Liver (tissue), 9 donors: ENCODE data around the gene FARS2. TPM values are rescaled to one million over a fixed set of nuclear protein-coding genes. Genes with fewer than 3 reads are reported as not detected.

Experiments used
- DNase-seq: peaks from one replicate; pipeline ENCODE4 v3.0.0-alpha.2; 2017; ENCODE audit warnings: low spot score
- H3K27ac ChIP-seq, 2 donors: one replicate each; pipeline ENCODE4 v1.7.0; 2013; ENCODE audit warnings: inconsistent platforms in 2 of 2, low read length in 2 of 2, control low read depth in 1 of 2, low read depth in 1 of 2, mild to moderate bottlenecking in 1 of 2
- H3K27me3 ChIP-seq, 4 donors: one replicate each; pipeline versions ENCODE4 v1.6.1 to v1.7.0; 2013; ENCODE audit warnings: low read length in 3 of 4, inconsistent platforms in 1 of 4, mild to moderate bottlenecking in 1 of 4, moderate library complexity in 1 of 4; ENCODE audit not compliant: control insufficient read depth in 4 of 4, insufficient read depth in 4 of 4
- H3K36me3 ChIP-seq, 4 donors: one replicate each; pipeline versions ENCODE4 v1.6.1 to v1.7.0; 2013; ENCODE audit warnings: low read length in 3 of 4, mild to moderate bottlenecking in 3 of 4, low read depth in 1 of 4, moderate library complexity in 1 of 4; ENCODE audit not compliant: control insufficient read depth in 4 of 4, insufficient read depth in 3 of 4
- H3K4me1 ChIP-seq, 4 donors: one replicate each; pipeline versions ENCODE4 v1.6.1 to v1.7.0; 2013; ENCODE audit warnings: low read length in 3 of 4, mild to moderate bottlenecking in 3 of 4, moderate library complexity in 1 of 4; ENCODE audit not compliant: control insufficient read depth in 4 of 4, insufficient read depth in 4 of 4
- H3K4me3 ChIP-seq, 3 donors: one replicate each; pipeline versions ENCODE4 v1.6.1 to v1.7.0; 2013; ENCODE audit warnings: low read length in 3 of 3, control low read depth in 1 of 3, low read depth in 1 of 3, mild to moderate bottlenecking in 1 of 3
- H3K9ac ChIP-seq, 2 donors: one replicate each; pipeline ENCODE4 v1.7.0; 2013; ENCODE audit warnings: low read length in 2 of 2, mild to moderate bottlenecking in 2 of 2, moderate library complexity in 2 of 2, control low read depth in 1 of 2, low read depth in 1 of 2
- H3K9me3 ChIP-seq, 4 donors: one replicate each; pipeline versions ENCODE4 v1.6.1 to v1.7.0; 2013; ENCODE audit warnings: low read length in 3 of 4; ENCODE audit not compliant: control insufficient read depth in 4 of 4
- ATF3 ChIP-seq: IDR thresholded peaks from 2 replicates; pipeline ENCODE4 v1.6.1; 2016; ENCODE audit warnings: antibody characterized with exemption
- CTCF ChIP-seq: fragments of 150-350 bp; IDR thresholded peaks from 2 replicates; pipeline ENCODE4 v1.5.1; 2017; ENCODE audit warnings: improper control_type of control experiment, low read depth, low read length; ENCODE audit not compliant: missing input control
- EGR1 ChIP-seq, 2 donors: IDR thresholded peaks; 2 replicates each; pipeline ENCODE4 v1.6.1; 2016 to 2018; ENCODE audit warnings: antibody characterized with exemption in 2 of 2, low read depth in 2 of 2
- FOXA1 ChIP-seq: IDR thresholded peaks from 2 replicates; pipeline ENCODE4 v1.6.1; 2016; ENCODE audit warnings: antibody characterized with exemption
- GABPA ChIP-seq, 2 donors: IDR thresholded peaks in 1 of 2; conservative IDR thresholded peaks in 1 of 2; 2 replicates each; pipeline ENCODE4 v1.6.1; 2016; ENCODE audit warnings: antibody characterized with exemption in 2 of 2, mild to moderate bottlenecking in 1 of 2, moderate library complexity in 1 of 2
- HNF4A ChIP-seq, 2 donors: conservative IDR thresholded peaks; 2 replicates each; pipeline ENCODE4 v1.6.1; 2016; ENCODE audit warnings: antibody characterized with exemption in 2 of 2, mild to moderate bottlenecking in 2 of 2
- HNF4G ChIP-seq: IDR thresholded peaks from 2 replicates; pipeline ENCODE4 v1.6.1; 2016; ENCODE audit warnings: antibody characterized with exemption
- JUND ChIP-seq, 2 donors: IDR thresholded peaks; 2 replicates each; pipeline ENCODE4 v1.6.1; 2016; ENCODE audit warnings: antibody characterized with exemption in 2 of 2
- MAX ChIP-seq: IDR thresholded peaks from 2 replicates; pipeline ENCODE4 v1.6.1; 2016; ENCODE audit warnings: antibody characterized with exemption
- NR2F2 ChIP-seq: IDR thresholded peaks from 2 replicates; pipeline ENCODE4 v1.6.1; 2016; ENCODE audit warnings: antibody characterized with exemption
- RAD21 ChIP-seq, 2 donors: IDR thresholded peaks; 2 replicates each; pipeline ENCODE4 v1.6.1; 2016; ENCODE audit warnings: antibody characterized with exemption in 2 of 2, mild to moderate bottlenecking in 2 of 2
- REST ChIP-seq: IDR thresholded peaks from 2 replicates; pipeline ENCODE4 v1.6.1; 2016; ENCODE audit warnings: antibody characterized with exemption, mild to moderate bottlenecking
- RXRA ChIP-seq, 2 donors: IDR thresholded peaks; 2 replicates each; pipeline ENCODE4 v1.6.1; 2017 to 2018; ENCODE audit warnings: antibody characterized with exemption in 2 of 2, mild to moderate bottlenecking in 1 of 2
- SP1 ChIP-seq: IDR thresholded peaks from 2 replicates; pipeline ENCODE4 v1.6.1; 2018; ENCODE audit warnings: antibody characterized with exemption, mild to moderate bottlenecking
- TAF1 ChIP-seq: conservative IDR thresholded peaks from 2 replicates; pipeline ENCODE4 v1.6.1; 2016; ENCODE audit warnings: antibody characterized with exemption, mild to moderate bottlenecking
- YY1 ChIP-seq: IDR thresholded peaks from 2 replicates; pipeline ENCODE4 v1.6.1; 2016; ENCODE audit warnings: antibody characterized with exemption, mild to moderate bottlenecking
- ZBTB33 ChIP-seq: IDR thresholded peaks from 2 replicates; pipeline ENCODE4 v1.6.1; 2016; ENCODE audit warnings: antibody characterized with exemption
- WGBS: extraction: QIAGEN DNeasy Blood & Tissue Kit; methylation state at CpG from one replicate; pipeline ENCODE4 v1.1.7; 2013; 5-methylcytosine and 5-hydroxymethylcytosine counted together
- polyA plus RNA-seq, 2 donors: library from polyadenylated mRNA; stranded (reverse) in 1 of 2; unstranded in 1 of 2; fragments of 200-250 nt in 1 of 2; fragments of >200 nt in 1 of 2; fragmentation: Nextera tagmentation in 1 of 2; extraction: Ambion mirVana in 1 of 2; gene quantifications; one replicate each; pipeline versions ENCODE4 v1.2.1 to v1.2.3, GENCODE V29; 2013 to 2015
- total RNA-seq, 2 donors: library from RNA; depleted of rRNA; stranded (reverse); fragments of >200 nt; gene quantifications; one replicate each; pipeline ENCODE4 v1.2.3, GENCODE V29; 2014
- donor health status: healthy.
- donor health status: healthy.
- donor health status: healthy.
- donor health status: healthy.
- donor health status: healthy.

FARS2 gene
- total and polyA plus RNA-seq, 4 donors = 7.8 to 25.9 (median 11.2) TPM

- no peak for DNase-seq
- 68% methylated on average over 5 of the region's 5 CpGs for WGBS
- Histone ChIP-seq H3K36me3 (no peaks in the 10 kb centered on the region), H3K9me3 (no peaks in the 10 kb centered on the region), H3K27ac (no peak overlapping the region), H3K4me1 (no peaks in the 10 kb centered on the region), H3K27me3 (no peaks in the 10 kb centered on the region), H3K4me3 (no peak overlapping the region), H3K9ac (no peak overlapping the region)
- TF ChIP-seq REST = no peak
- no peak for TF ChIP-seq TAF1
- no peak for TF ChIP-seq EGR1 (IDR thresholded peaks at IDR 0.05; ENCODE audit: low read depth in 2 of 2)
- TF ChIP-seq JUND (IDR thresholded peaks at IDR 0.05) = no peak
- TF ChIP-seq HNF4G = no peak
- TF ChIP-seq GABPA (IDR thresholded peaks at IDR 0.05 in 1 of 2, conservative IDR thresholded peaks at IDR 0.05 in 1 of 2) = no peak
- no peak for TF ChIP-seq ZBTB33
- TF ChIP-seq MAX = no peak
- no peak for TF ChIP-seq RAD21 (IDR thresholded peaks at IDR 0.05)
- TF ChIP-seq CTCF = no peak
- no peak for TF ChIP-seq SP1
- no peak for TF ChIP-seq ATF3
- TF ChIP-seq NR2F2 = no peak
Observed at GRCh38 chr6:5667737-5668136, 406.4 kb downstream of the FARS2 start.

- Histone ChIP-seq H3K4me1 (no peaks in the 10 kb centered on the region), H3K4me3 (no peak overlapping the region), H3K27ac (no peak overlapping the region), H3K9me3 (no peaks in the 10 kb centered on the region), H3K27me3 (no peaks in the 10 kb centered on the region), H3K9ac (no peak overlapping the region), H3K36me3 (no peaks in the 10 kb centered on the region)
- no peak for DNase-seq
- WGBS = 97% methylated on average over 2 of the region's 2 CpGs
- TF ChIP-seq REST (no peak), NR2F2 (no peak), RXRA (IDR thresholded peaks at IDR 0.05) (no peak), HNF4A (conservative IDR thresholded peaks at IDR 0.05) (no peak), FOXA1 (no peak), EGR1 (IDR thresholded peaks at IDR 0.05; ENCODE audit: low read depth in 2 of 2) (no peak), YY1 (no peak), JUND (IDR thresholded peaks at IDR 0.05) (no peak), RAD21 (IDR thresholded peaks at IDR 0.05) (no peak), HNF4G (no peak), SP1 (no peak), ATF3 (no peak), CTCF (no peak)
Observed at GRCh38 chr6:5670381-5670780, 409.1 kb downstream of the FARS2 start.
